ENCODE measurements around the gene EFCAB13. TPM values are rescaled to one million over a fixed set of nuclear protein-coding genes. Genes with fewer than 3 reads are reported as not detected.

EFCAB13 gene
- total and polyA plus RNA-seq, 7 experiments from 2014 or later, result 3.7 to 37.4 (median 18.4) TPM

Other genes with a start within 250 kb of the EFCAB13 start
- gene CDC27, start 134.7 kb upstream of the EFCAB13 start, total RNA-seq, result 10 to 100 TPM; 47.4 to 98.3 (median 67.2) TPM
- gene CDC27, start 134.7 kb upstream of the EFCAB13 start, polyA plus RNA-seq, result 10 to 100 TPM; 63.4 to 85.5 TPM
- gene MYL4, start 114.6 kb upstream of the EFCAB13 start, total RNA-seq, result not detected
- not detected for gene MYL4, start 114.6 kb upstream of the EFCAB13 start, polyA plus RNA-seq
- gene ITGB3, start 70.1 kb upstream of the EFCAB13 start, total RNA-seq, result 1 to 10 TPM in 1 of 5 experiments, under 1 TPM in 2, not detected in 2; 0.41 to 6.4 (median 0.56) TPM
- gene ITGB3, start 70.1 kb upstream of the EFCAB13 start, polyA plus RNA-seq, result not detected
- gene NPEPPS, start 207.2 kb downstream of the EFCAB13 start, total RNA-seq, result 100 to 1,000 TPM in 3 of 5 experiments, 10 to 100 TPM in 2; 84.4 to 129 (median 111) TPM
- gene NPEPPS, start 207.2 kb downstream of the EFCAB13 start, polyA plus RNA-seq, result 10 to 100 TPM; 33.6 to 41.0 TPM